ENCODE results near the gene DHRS7C.

DNA sequence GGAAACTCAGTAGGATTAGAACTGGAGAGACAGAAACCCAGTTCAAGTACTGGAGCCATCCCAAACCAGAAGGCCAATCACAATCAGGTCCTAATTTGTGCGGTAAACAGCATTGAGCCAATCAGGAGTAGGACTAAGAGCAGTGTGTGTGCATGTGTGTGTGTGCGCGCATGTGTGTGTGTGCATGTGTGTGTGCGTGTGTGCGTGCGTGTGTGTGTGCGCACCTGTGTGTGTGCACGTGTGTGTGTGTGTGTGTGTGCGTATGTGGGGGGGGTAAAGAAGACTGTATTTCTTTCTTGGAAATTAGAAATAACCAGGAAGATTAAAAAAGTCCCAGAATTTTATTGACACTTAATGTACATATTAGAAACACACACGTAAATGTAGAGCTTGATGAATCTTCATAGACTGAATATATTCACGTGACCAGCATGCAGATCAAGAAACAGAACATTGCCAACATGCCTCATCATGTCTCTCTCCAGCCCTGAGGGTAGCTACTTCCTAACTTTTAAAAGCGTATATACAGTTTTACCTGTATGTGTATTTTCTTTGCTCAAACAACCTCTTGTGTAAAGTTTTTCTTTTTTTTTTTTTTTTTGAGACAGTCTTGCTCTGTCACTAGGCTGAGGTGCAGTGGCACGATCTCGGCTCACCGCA is 919 bp upstream of the DHRS7C start:
- no peak for TF ChIP-seq SIN3A (IDR thresholded peaks at IDR 0.05; ENCODE audit: borderline replicate concordance, insufficient read depth, low read length)
- TF ChIP-seq, protein P1, sequence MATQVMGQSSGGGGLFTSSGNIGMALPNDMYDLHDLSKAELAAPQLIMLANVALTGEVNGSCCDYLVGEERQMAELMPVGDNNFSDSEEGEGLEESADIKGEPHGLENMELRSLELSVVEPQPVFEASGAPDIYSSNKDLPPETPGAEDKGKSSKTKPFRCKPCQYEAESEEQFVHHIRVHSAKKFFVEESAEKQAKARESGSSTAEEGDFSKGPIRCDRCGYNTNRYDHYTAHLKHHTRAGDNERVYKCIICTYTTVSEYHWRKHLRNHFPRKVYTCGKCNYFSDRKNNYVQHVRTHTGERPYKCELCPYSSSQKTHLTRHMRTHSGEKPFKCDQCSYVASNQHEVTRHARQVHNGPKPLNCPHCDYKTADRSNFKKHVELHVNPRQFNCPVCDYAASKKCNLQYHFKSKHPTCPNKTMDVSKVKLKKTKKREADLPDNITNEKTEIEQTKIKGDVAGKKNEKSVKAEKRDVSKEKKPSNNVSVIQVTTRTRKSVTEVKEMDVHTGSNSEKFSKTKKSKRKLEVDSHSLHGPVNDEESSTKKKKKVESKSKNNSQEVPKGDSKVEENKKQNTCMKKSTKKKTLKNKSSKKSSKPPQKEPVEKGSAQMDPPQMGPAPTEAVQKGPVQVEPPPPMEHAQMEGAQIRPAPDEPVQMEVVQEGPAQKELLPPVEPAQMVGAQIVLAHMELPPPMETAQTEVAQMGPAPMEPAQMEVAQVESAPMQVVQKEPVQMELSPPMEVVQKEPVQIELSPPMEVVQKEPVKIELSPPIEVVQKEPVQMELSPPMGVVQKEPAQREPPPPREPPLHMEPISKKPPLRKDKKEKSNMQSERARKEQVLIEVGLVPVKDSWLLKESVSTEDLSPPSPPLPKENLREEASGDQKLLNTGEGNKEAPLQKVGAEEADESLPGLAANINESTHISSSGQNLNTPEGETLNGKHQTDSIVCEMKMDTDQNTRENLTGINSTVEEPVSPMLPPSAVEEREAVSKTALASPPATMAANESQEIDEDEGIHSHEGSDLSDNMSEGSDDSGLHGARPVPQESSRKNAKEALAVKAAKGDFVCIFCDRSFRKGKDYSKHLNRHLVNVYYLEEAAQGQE (IDR thresholded peaks at IDR 0.05; ENCODE audit: insufficient read depth in 1 of 2, low read depth in 2 of 2, low read length in 2 of 2) = no peak
- TF ChIP-seq POLR2AphosphoS5 (IDR thresholded peaks at IDR 0.05; ENCODE audit: low read depth, low read length) = no peak
- TF ChIP-seq TAF1 (IDR thresholded peaks at IDR 0.05; ENCODE audit: borderline replicate concordance, insufficient read depth, low read length) = no peak
- TF ChIP-seq FOXP2 (optimal IDR thresholded peaks at IDR 0.05; ENCODE audit: borderline replicate concordance, extremely low read depth, extremely low read length, insufficient read depth) = no peak
